ENCODE data around the gene TIMM9. TPM values are rescaled to one million over a fixed set of nuclear protein-coding genes. Genes with fewer than 3 reads are reported as not detected.
A peak's percentile ranks its signal among the peaks of the same experiment; 100 is the strongest.

Gene TIMM9
- total RNA-seq, 4 donors from 2014 or later = 4.9 to 48.9 (median 30.4) TPM

DNA sequence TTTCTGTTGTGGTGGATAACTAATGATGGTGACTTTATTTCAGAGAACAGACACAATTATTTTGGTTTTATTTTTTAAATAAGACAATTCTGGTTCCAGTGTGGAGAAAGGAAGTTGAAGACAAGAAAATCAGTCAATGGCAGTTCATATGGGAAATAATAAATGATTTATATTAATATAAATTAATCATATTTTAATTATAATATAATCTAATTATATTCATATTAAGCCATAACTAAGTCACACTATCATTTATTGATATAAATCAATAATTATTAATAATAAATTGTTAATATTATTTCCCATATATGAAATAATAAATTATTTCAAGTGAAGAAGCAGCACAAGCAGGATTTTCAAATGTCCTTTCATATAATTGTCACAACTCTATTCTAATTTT lies 28.8 kb downstream of the TIMM9 start:
- Histone ChIP-seq H3K36me3 (no peaks in the 10 kb centered on the region), H3K4me1 (no peaks in the 10 kb centered on the region), H3K9me3 (no peaks in the 10 kb centered on the region), H3K27me3 (no peaks in the 10 kb centered on the region), H3K27ac (no peak overlapping the region), H3K4me3 (no peak overlapping the region)
- TF ChIP-seq POLR2A (IDR thresholded peaks at IDR 0.05) = no peak
- TF ChIP-seq, protein P1, sequence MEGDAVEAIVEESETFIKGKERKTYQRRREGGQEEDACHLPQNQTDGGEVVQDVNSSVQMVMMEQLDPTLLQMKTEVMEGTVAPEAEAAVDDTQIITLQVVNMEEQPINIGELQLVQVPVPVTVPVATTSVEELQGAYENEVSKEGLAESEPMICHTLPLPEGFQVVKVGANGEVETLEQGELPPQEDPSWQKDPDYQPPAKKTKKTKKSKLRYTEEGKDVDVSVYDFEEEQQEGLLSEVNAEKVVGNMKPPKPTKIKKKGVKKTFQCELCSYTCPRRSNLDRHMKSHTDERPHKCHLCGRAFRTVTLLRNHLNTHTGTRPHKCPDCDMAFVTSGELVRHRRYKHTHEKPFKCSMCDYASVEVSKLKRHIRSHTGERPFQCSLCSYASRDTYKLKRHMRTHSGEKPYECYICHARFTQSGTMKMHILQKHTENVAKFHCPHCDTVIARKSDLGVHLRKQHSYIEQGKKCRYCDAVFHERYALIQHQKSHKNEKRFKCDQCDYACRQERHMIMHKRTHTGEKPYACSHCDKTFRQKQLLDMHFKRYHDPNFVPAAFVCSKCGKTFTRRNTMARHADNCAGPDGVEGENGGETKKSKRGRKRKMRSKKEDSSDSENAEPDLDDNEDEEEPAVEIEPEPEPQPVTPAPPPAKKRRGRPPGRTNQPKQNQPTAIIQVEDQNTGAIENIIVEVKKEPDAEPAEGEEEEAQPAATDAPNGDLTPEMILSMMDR (IDR thresholded peaks at IDR 0.05) = no peak
- DNase-seq = no peak
- intact Hi-C loops (cut with DNase I; ENCODE audit: low total_unique reads) = no loop called here

DNA sequence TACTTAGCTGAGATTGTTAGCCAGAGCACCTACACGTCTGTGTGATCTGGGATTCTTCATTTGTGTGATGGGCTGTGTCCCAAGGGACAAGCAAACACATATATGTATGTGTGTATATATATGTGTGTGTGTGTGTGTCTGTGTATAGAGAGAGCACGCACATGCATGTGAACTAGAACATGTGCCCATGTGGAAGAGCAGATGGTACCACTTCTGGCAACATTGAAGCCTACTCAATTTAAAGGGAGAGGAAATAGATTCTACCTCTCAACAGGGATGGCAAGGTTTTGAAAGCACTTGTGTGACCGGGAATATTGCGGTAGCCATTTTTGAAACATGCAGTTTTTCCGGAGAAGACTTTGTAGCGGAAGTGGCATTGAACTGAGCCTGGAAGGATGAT lies 30.2 kb downstream of the TIMM9 start:
- no peaks in the 10 kb centered on the region for H3K4me1 ChIP-seq
- intact Hi-C loops (cut with DNase I; ENCODE audit: low total_unique reads) = no loop called here
- TF ChIP-seq POLR2A (IDR thresholded peaks at IDR 0.05) = no peak
- TF ChIP-seq, protein P1 (IDR thresholded peaks at IDR 0.05) = no peak

DNA sequence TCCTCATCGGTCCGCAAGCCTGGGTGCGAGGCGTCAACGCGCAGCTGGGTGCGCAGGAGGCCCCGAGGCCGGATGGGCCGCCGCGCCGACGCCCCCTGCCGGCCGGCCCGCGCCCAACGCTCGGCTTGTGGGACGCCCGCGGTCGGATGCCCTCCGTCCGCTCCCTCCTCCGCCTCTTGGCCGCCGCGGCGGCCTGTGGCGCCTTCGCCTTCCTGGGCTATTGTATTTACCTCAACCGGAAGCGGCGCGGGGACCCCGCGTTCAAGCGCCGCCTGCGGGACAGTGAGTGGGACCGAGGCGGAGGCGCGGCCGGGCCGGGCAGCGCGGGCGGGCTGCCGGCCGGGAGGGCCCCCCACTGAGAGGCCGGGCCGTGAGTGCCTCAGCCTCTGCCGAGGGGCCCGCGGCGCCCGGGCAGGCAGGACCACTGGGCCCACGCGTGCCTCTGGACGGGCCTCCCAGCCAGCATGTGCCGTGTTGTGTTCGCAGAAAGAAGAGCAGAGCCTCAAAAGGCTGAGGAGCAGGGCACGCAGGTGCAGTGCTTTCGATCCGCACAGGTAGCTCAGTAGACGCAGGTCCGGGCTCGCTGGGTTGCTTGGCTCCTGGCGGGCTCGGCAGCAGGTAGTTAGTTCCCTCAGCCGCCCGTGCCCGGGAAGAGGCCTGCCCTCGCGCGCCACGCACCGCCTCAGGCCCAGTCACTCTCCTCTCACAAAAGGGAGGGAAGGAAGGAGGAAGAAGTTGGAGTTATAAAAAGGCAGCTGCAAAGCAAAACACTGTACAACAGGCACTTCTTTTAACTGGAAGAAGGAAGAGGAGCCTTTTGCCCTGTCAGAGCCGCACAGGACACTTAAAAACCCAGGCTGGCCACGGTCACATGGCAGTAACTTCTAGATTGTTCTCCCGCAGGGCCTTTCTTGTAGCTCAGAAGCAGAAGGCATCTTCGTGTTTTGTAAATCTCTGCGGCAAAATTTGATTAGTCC lies 31.2 kb downstream of the TIMM9 start, which contains the start of gene TOMM20L:
Gene TOMM20L, plus strand, starts transcription at position 119 of the 977 bp plus-strand sequence. Its CDS starts 28 bp downstream, at position 147.
- peak; percentile 55 to 70 for DNase-seq
- no peaks in the 10 kb centered on the region for H3K27me3 ChIP-seq
- H3K4me1 ChIP-seq = no peaks in the 10 kb centered on the region
- peak within 1 kb of the TSS; percentile 24 to 56 for H3K4me3 ChIP-seq
- no peaks in the 10 kb centered on the region for H3K9me3 ChIP-seq
- intact Hi-C loops (cut with DNase I; ENCODE audit: low total_unique reads) = no loop called here
- TF ChIP-seq, protein P1 (IDR thresholded peaks at IDR 0.05) = peak; percentile 53 to 94 (median 84)
- peak in 1 of 2 donors; percentile 28 for TF ChIP-seq POLR2A (IDR thresholded peaks at IDR 0.05)
- peak within 1 kb of the TSS; percentile 74 to 83 for H3K27ac ChIP-seq
- H3K36me3 ChIP-seq = no peaks in the 10 kb centered on the region

More for the DNA sequence above, 30.2 kb downstream of the TIMM9 start:
- Histone ChIP-seq H3K27me3 (no peaks in the 10 kb centered on the region), H3K4me3 (no peak overlapping the region), H3K36me3 (no peaks in the 10 kb centered on the region), H3K27ac (no peak overlapping the region), H3K9me3 (no peaks in the 10 kb centered on the region)
- DNase-seq = no peak

DNA sequence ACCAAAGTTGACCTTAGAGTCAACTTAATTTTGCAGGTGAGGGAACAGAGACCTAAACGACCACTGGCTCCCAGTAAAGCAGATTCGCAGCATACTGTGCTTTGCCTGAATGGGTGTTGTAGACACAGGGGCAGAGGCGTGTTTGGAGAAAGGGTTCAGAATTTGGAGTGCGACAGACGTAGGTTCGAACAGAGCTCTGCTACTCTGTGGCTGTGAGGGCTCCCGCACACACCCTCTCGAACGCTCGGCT lies 31.8 kb downstream of the TIMM9 start:
- intact Hi-C loops (cut with DNase I; ENCODE audit: low total_unique reads) = no loop called here
- H3K36me3 ChIP-seq = no peaks in the 10 kb centered on the region

DNA sequence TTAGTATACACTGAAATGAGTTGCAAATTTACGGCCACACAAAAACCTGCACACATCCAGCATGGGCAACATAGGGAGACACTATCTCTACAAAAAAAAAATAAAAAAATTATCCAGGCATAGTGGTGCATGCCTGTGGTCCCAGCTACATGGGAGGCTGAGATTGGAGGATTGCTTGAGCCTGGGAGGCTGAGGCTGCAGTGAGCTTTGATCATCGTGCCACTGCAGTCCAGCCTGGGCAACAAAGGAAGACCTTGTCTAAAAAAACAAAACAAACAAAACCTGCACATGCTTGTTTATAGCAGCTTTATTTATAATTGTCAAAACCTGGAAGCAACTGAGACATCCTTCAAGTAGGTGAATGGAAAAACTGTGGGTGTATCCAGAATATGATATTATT lies 36.5 kb downstream of the TIMM9 start:
- H3K27me3 ChIP-seq = no peaks in the 10 kb centered on the region
- H3K36me3 ChIP-seq = no peaks in the 10 kb centered on the region
- H3K4me1 ChIP-seq = no peaks in the 10 kb centered on the region
- H3K4me3 ChIP-seq = no peak overlapping the region
- no peaks in the 10 kb centered on the region for H3K9me3 ChIP-seq
- TF ChIP-seq, protein P1 (IDR thresholded peaks at IDR 0.05) = no peak
- TF ChIP-seq POLR2A (IDR thresholded peaks at IDR 0.05) = no peak
- no peak overlapping the region for H3K27ac ChIP-seq
- no peak for DNase-seq
- intact Hi-C loops (cut with DNase I; ENCODE audit: low total_unique reads) = no loop called here

More for the DNA sequence above, 31.8 kb downstream of the TIMM9 start:
- Histone ChIP-seq H3K27me3 (no peaks in the 10 kb centered on the region), H3K4me3 (peak overlapping the region; percentile 24 to 56), H3K4me1 (no peaks in the 10 kb centered on the region), H3K27ac (peak overlapping the region; percentile 74 to 83), H3K9me3 (no peaks in the 10 kb centered on the region)
- TF ChIP-seq POLR2A (IDR thresholded peaks at IDR 0.05) = no peak
- no peak for DNase-seq

Data from uterus (tissue), 4 donors.